ENCODE results near the gene PIGQ. TPM values are rescaled to one million over a fixed set of nuclear protein-coding genes. Genes with fewer than 3 reads are reported as not detected.

Gene PIGQ
- total RNA-seq, 1 donor = 29.1 TPM

DNA sequence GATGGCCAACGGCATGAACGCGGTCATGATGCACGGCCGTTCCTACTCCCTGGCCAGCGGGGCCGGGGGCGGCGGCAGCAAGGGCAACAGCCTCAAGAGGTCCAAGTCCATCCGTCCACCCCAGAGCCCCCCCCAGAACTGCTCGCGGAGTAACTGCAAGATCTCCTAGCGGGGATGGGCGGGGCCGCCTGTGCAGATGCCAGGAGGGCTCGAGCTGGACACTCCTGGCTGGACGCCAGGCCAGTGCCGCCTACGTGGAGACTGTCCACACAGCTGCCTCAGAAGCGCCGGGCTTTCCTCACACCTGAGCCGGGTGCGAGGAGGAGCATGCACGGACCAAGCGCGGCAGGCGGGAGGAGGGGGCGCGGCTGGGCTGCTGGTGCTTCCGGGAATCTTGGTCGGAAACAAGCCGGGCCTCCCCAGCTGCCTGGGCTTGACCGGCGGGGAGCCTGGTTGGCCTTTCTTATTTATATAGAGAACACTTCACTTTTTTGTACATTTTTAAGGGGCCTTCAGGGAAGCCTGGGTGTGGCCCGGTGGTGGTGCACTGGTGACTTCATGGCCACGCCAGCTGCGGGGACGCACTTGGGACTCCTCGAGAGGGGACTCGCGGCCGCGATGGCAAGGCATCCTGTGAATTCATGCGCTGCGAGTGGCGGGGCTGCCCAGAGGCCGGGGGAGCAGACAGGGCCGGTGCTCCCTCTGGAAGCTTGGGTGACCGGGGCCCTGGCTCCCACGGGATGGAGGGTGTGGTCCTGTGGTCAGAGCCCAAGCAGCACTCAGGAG is 57.9 kb downstream of the PIGQ start:
- no peak overlapping the region for H3K4me3 ChIP-seq (ENCODE audit: low read depth, low read length)
- TF ChIP-seq CTCF (IDR thresholded peaks at IDR 0.05; ENCODE audit: insufficient read depth, low read length) = no peak
- DNase-seq (ENCODE audit: low read depth) = peak; percentile 18

DNA sequence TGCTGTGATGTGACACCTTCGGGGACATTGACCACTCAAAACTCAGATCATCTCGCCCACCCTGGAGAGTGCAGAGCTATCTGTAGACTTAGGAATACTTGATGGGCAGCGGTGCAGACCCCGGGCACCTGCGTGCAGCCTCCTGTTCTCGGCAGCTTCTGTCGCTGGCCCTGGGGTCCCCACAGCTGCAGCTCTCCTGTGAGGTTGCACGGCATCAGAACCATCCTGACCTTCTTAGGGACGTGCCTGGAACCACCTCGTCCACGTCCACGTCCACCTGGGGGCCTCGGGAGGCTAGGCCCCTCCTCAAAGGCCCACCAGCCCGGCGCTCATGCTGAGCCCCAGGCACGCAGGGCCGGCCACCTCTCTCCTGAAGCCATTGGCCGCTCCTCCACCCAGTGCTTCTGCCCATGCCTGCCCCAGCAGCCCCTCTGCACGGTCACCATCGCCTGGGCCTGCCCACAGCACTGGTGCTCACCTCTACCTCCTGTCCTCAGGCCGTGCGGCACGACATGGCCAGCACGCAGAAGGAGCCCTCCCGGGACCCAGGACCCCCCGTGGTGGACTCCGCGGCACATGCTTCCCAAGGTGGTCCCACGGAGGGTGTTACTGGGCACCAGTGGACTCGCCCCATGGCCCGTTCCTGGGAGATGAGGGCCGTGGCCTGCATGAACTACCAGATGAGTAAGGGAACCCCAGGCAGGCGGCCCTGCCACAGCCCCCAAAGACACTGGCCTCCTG is 58.7 kb downstream of the PIGQ start:
- no peak for TF ChIP-seq CTCF (IDR thresholded peaks at IDR 0.05; ENCODE audit: insufficient read depth, low read length)
- DNase-seq (ENCODE audit: low read depth) = no peak
- H3K4me3 ChIP-seq (ENCODE audit: low read depth, low read length) = no peak overlapping the region

GRCh38 chr16:629185-629832 is 59.5 kb downstream of the PIGQ start:
- no peak for TF ChIP-seq CTCF (IDR thresholded peaks at IDR 0.05; ENCODE audit: insufficient read depth, low read length)

DNA sequence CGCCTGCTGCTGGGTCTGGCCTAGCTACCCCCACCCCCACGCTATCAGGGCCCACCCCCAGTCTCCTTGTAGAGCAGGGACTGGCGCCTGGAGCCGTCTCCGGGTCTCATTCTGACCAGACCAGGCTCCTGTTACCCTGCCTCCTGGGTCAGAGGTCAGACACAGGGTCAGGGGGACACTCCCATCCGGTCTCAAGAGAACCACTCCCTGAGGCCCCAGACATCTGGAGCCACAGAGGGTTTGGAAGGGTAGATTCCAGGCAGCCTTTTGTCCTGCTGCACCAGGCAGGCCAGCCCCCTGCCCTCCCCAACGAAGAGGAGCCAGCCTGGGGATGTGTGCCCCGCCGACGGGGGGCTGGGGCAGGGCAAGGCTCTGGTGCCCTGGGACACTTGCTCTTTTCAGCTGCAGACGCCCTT is 60.1 kb downstream of the PIGQ start:
- H3K4me3 ChIP-seq (ENCODE audit: low read depth, low read length) = no peak overlapping the region
- no peak for DNase-seq (ENCODE audit: low read depth)
- TF ChIP-seq CTCF (IDR thresholded peaks at IDR 0.05; ENCODE audit: insufficient read depth, low read length) = no peak

More at GRCh38 chr16:629185-629832, 59.5 kb downstream of the PIGQ start:
- no peak overlapping the region for H3K4me3 ChIP-seq (ENCODE audit: low read depth, low read length)
- DNase-seq (ENCODE audit: low read depth) = no peak

GRCh38 chr16:630249-630814 is 60.6 kb downstream of the PIGQ start:
- no peak for DNase-seq (ENCODE audit: low read depth)
- H3K4me3 ChIP-seq (ENCODE audit: low read depth, low read length) = no peak overlapping the region
- no peak for TF ChIP-seq CTCF (IDR thresholded peaks at IDR 0.05; ENCODE audit: insufficient read depth, low read length)

DNA sequence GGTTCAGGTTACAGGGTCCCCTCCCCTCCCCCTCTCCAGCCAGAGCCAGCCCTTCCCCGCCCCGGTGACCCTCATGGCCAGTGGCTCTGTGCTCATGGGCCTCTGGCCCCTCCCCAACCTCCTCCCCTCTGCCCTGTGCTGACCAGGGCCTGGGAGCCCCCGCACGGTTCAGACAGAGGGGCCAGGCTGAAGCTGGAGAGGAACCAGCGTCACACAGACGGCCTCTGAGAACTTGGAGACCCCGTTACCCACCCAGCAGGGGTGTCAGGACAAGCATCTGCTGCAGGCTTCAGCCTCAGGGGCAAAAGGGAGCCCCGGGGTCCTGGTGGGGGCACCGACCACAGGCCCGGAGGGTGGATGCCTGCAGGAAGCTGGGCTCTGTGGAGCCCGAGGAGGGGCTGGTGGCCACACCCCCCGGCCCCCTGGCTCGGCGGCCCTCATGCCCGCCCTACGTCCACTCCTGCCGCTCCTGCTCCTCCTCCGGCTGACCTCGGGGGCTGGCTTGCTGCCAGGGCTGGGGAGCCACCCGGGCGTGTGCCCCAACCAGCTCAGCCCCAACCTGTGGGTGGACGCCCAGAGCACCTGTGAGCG is 61.1 kb downstream of the PIGQ start, which contains the start of gene WFIKKN1:
WFIKKN1 (plus strand) TSS at position 171 of the 591 bp plus-strand sequence; CDS start at position 440, 269 bp downstream.
- H3K4me3 ChIP-seq (ENCODE audit: low read depth, low read length) = no peak within 1 kb of the TSS
- no peak for TF ChIP-seq CTCF (IDR thresholded peaks at IDR 0.05; ENCODE audit: insufficient read depth, low read length)
- no peak for DNase-seq (ENCODE audit: low read depth)
